Adrenal gland (tissue), 12 donors: ENCODE data around the gene NKX2-2. TPM values are rescaled to one million over a fixed set of nuclear protein-coding genes. Genes with fewer than 3 reads are reported as not detected.

Source experiments
- DNase-seq, 7 donors: peaks; one replicate each; pipeline ENCODE4 v3.0.0-alpha.2; 2019 to 2020
- H3K27ac ChIP-seq, 5 donors: fragments of 200-600 bp; sonication (generic) in 4 of 5; 1 replicate in 3 of 5; 2 replicates in 2 of 5; pipeline versions ENCODE4 v1.5.1 to v1.8.0; 2016 to 2020; ENCODE audit warnings: mild to moderate bottlenecking in 1 of 5
- H3K27me3 ChIP-seq: fragments of 200-600 bp; 2 replicates; pipeline ENCODE4 v1.8.0; 2021
- H3K36me3 ChIP-seq, 2 donors: fragments of 200-600 bp; replicated peaks in 1 of 2; 1 replicate in 1 of 2; 2 replicates in 1 of 2; pipeline versions ENCODE4 v1.5.1 to v1.8.0; 2018 to 2022
- H3K4me1 ChIP-seq, 2 donors: fragments of 200-600 bp; replicated peaks in 1 of 2; 1 replicate in 1 of 2; 2 replicates in 1 of 2; pipeline versions ENCODE4 v1.5.1 to v1.8.0; 2018 to 2021
- H3K4me3 ChIP-seq, 4 donors: fragments of 200-600 bp; sonication (generic) in 3 of 4; one replicate each; pipeline ENCODE4 v1.5.1; 2016 to 2018
- H3K9me3 ChIP-seq, 3 donors: fragments of 200-600 bp; sonication (generic) in 1 of 3; replicated peaks in 1 of 3; 1 replicate in 2 of 3; 2 replicates in 1 of 3; pipeline versions ENCODE4 v1.5.1 to v1.8.0; 2016 to 2021
- POLR2A ChIP-seq, 2 donors: fragments of 450-650 bp; IDR thresholded peaks; one replicate each; pipeline ENCODE4 v1.6.1; 2017; ENCODE audit warnings: antibody characterized with exemption in 2 of 2, mild to moderate bottlenecking in 2 of 2, moderate library complexity in 1 of 2
- WGBS, 4 donors: extraction: QIAGEN DNeasy Blood & Tissue Kit in 2 of 4; methylation state at CpG; one replicate each; pipeline versions ENCODE4 v1.1.5 to v1.1.7; 2013 to 2017; 5-methylcytosine and 5-hydroxymethylcytosine counted together
- intact Hi-C, 2 donors: fragments of 100-400 bp; cut with DNase I; formaldehyde crosslinking; loops; one replicate each; pipeline versions ENCODE4 v1.14.1 to v1.15.0; 2022 to 2023
- polyA plus RNA-seq, 3 donors: library from polyadenylated mRNA; stranded (reverse); fragments of 200-250 nt in 2 of 3; fragments of 350-450 nt in 1 of 3; fragmentation: Illumina TruSeq in 1 of 3; extraction: RNeasy Lipid Tissue Mini Kit (QIAGEN cat#74804) in 1 of 3; gene quantifications; one replicate each; pipeline ENCODE4 v1.2.3, GENCODE V29; 2013 to 2014
- total RNA-seq, 9 donors: library from RNA; depleted of rRNA in 4 of 9; stranded (reverse); fragments of >200 nt in 4 of 9; fragments of 120-200 nt in 1 of 9; fragmentation: NEBNext Ultra II Directional in 1 of 9; extraction: Animal tissue kit (Norgen Biotek cat#: 25700) in 1 of 9; gene quantifications; one replicate each; pipeline versions ENCODE4 v1.1.0 to v1.2.4, GENCODE V29; 2013 to 2023
- TF ChIP-seq, protein P1 (sequence below), 6 experiments: fragments of 450-650 bp in 4 of 6; fragments of 200-600 bp in 2 of 6; sonication (generic) in 1 of 6; IDR thresholded peaks; 1 replicate in 5 of 6; 2 replicates in 1 of 6; pipeline versions ENCODE4 v1.5.1 to v1.8.0; 2016 to 2021; ENCODE audit warnings: antibody characterized with exemption in 6 of 6, mild to moderate bottlenecking in 2 of 6, moderate library complexity in 1 of 6
- donor health status: healthy with polysubstance abuse.
- donor health status: Bipolar disorder and iron deficiency.
- donor health status: DM: yes; HTN: yes; CAD: no.
- donor health status: DM: no; HTN: no; CAD: no.
- donor health status: DM: no; HTN: no; CAD: no.
- donor health status: DM: yes; HTN: yes; CAD: no.

The NKX2-2 gene
- total and polyA plus RNA-seq, 12 donors = not detected

DNA sequence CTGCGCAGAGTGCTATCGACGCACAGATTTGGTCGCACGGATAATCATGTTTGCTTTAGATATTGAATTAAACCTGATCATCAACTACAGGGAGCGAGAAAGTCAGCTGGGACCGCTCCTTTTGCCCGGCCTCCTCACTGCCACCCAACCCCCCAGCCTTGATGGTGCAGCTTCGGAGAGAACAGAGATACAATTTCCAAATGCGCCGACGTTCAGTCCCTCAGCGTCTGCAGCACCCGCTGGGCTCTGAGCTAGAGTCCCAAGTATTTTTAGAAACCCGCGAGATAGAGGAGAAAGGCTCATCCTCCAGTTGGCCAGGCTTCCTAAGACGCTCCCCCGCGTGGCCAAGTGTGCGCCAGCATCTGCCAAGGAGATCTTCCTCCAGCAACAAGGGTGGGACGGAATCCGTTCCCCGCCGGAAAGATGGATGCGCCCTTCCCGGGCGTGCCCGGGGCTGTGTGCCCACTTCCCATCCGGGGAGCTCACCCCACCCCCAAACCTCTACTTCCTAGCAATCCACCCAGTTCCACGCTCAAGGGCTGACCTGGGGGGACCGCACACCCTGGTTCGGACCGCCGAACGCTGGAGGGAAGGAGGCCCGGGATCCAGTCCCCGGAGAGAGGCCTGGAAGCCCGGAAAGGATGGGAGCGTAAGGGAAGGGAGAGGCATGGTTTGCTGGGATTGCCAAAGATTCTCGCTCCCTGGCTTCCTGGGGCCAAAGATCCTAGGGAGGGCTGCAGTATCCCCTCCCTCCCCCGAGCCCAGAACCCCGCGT, 4.1 kb downstream of the NKX2-2 start:
- no peaks in the 10 kb centered on the region for H3K36me3 ChIP-seq
- 3 to 5% (median 3%) methylated on average over 16 to 43 of the region's 43 CpGs for WGBS, 4 donors
- peaks cover 91% of the 10 kb centered on the region for H3K27me3 ChIP-seq
- intact Hi-C loops = loop anchor here (5.0 kb wide), 2 partner anchors 277 to 652 kb away; no protein-coding TSS in a partner anchor
- no peak for DNase-seq
- no peak overlapping the region for H3K27ac ChIP-seq
- H3K9me3 ChIP-seq = no peaks in the 10 kb centered on the region
- H3K4me3 ChIP-seq = peak overlapping the region in 1 of 4 donors; percentile 43
- TF ChIP-seq POLR2A (IDR thresholded peaks at IDR 0.05) = no peak
- TF ChIP-seq, protein P1, sequence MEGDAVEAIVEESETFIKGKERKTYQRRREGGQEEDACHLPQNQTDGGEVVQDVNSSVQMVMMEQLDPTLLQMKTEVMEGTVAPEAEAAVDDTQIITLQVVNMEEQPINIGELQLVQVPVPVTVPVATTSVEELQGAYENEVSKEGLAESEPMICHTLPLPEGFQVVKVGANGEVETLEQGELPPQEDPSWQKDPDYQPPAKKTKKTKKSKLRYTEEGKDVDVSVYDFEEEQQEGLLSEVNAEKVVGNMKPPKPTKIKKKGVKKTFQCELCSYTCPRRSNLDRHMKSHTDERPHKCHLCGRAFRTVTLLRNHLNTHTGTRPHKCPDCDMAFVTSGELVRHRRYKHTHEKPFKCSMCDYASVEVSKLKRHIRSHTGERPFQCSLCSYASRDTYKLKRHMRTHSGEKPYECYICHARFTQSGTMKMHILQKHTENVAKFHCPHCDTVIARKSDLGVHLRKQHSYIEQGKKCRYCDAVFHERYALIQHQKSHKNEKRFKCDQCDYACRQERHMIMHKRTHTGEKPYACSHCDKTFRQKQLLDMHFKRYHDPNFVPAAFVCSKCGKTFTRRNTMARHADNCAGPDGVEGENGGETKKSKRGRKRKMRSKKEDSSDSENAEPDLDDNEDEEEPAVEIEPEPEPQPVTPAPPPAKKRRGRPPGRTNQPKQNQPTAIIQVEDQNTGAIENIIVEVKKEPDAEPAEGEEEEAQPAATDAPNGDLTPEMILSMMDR (IDR thresholded peaks at IDR 0.05) = no peak
- peaks cover 28 to 44% of the 10 kb centered on the region in 2 donors for H3K4me1 ChIP-seq

DNA sequence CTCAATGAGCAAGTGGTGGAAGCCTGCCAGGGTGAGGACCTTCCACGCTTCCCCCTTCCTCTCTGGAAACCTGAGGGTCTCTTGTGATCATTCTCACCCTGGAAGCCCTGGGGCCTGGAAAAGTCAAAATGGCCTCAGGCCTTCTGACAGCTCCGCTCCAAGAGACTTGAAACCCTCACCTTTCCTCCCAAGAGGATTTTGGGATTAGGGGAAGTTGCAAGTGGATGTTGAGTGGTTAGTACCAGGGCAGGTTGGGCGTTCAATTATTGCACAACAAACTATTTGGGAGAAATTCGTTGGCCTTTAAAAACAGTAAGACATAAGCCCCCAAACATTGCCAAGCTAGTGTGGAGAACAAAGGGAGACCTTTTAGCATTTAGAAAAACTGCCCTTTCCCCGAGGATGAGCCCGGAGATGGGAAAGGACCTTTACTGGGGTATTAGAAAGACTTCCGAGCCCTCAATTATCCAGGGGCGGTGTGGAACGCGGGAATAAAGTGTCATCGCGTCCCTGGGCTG, 4.7 kb downstream of the NKX2-2 start:
- Histone ChIP-seq H3K4me1 (peaks cover 26 to 38% of the 10 kb centered on the region in 2 donors), H3K27me3 (peaks cover 91% of the 10 kb centered on the region), H3K4me3 (no peak overlapping the region), H3K9me3 (no peaks in the 10 kb centered on the region), H3K36me3 (no peaks in the 10 kb centered on the region), H3K27ac (no peak overlapping the region)
- TF ChIP-seq POLR2A (IDR thresholded peaks at IDR 0.05) = no peak
- TF ChIP-seq, protein P1 (IDR thresholded peaks at IDR 0.05) = no peak
- peak in 1 of 7 donors; percentile 36 for DNase-seq
- intact Hi-C loops = loop anchor here (5.0 kb wide), 2 partner anchors 277 to 652 kb away; no protein-coding TSS in a partner anchor
- 5 to 7% (median 6%) methylated on average over 12 of the region's 12 CpGs for WGBS, 4 donors

DNA sequence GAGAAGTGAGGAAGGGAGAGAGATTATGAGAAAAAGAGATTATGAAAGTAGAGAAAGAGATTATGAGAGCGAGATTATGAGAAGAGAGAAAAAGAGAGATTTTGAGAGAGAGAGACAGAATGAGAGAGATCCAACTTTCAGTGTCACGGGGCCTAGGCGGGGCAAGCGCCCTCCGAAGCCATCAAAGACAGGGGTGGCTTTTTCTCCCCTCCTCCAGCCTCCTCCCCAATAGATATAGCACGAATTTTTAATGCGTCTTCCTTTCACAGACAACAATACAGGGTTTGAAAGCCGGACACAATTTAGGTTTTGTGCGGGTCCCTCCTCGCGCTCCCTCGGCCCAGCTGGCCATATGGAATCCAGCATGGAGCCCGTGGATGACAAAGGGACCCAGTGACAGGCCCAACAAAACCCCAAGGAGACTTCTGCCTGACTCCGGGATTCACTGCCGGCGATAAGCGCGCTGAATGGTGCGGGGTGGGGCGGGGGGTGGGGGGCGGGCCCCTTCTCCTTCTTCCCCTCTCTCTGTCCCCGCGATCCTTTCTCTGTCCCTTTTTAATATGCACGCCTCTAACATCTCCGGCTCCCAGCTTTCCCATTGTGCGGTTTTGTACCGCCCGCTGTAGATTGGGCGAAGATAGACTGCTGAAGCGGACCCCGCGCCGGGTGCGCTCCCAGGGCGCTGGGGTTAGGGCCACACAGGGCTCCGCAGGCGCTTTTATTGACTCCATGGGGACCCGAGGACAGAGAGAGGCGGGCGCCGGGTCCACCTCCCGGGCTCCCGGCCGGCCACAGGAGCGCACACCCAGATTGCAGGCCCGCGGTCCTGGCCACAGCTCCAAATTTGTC, 5.4 kb downstream of the NKX2-2 start:
- intact Hi-C loops = loop anchor here (5.0 kb wide), 2 partner anchors 276 to 651 kb away; no protein-coding TSS in a partner anchor
- no peaks in the 10 kb centered on the region for H3K9me3 ChIP-seq
- 5 to 7% (median 6%) methylated on average over 37 to 47 of the region's 47 CpGs for WGBS, 4 donors
- TF ChIP-seq, protein P1 (IDR thresholded peaks at IDR 0.05) = no peak
- TF ChIP-seq POLR2A (IDR thresholded peaks at IDR 0.05) = no peak
- no peaks in the 10 kb centered on the region for H3K36me3 ChIP-seq
- H3K27me3 ChIP-seq = peaks cover 90% of the 10 kb centered on the region
- peaks cover 19 to 36% of the 10 kb centered on the region in 2 donors for H3K4me1 ChIP-seq
- no peak overlapping the region for H3K27ac ChIP-seq
- no peak overlapping the region for H3K4me3 ChIP-seq
- DNase-seq = peak in 1 of 7 donors; percentile 18
